GM12874 (cell line): Measurements from ENCODE around the gene PRKCB.

Source experiments
- TF ChIP-seq, protein P1 (sequence below): IDR thresholded peaks from 2 replicates; pipeline ENCODE4 v1.5.1; 2011; ENCODE audit warnings: low read depth, mild to moderate bottlenecking, control low read depth, low read length, moderate library complexity; ENCODE audit not compliant: insufficient read depth

Gene PRKCB

DNA sequence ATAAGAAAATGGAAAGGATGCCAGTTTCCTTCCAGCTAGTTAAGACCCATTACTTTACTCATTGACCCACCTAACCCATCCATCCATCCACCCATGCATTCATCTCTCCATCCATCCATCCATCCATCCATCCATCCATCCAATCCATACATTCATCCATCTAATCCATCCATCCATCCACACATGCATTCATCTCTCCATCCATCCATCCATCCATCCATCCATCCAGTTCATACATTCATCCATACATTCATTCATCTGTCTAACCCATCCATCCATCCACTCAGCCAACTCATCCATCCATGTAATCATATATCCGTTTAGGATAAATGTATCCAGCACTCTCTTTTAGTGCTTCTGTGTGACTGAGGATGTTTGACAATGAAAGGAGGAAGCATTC, 241.5 kb downstream of the PRKCB start:
- TF ChIP-seq, protein P1, sequence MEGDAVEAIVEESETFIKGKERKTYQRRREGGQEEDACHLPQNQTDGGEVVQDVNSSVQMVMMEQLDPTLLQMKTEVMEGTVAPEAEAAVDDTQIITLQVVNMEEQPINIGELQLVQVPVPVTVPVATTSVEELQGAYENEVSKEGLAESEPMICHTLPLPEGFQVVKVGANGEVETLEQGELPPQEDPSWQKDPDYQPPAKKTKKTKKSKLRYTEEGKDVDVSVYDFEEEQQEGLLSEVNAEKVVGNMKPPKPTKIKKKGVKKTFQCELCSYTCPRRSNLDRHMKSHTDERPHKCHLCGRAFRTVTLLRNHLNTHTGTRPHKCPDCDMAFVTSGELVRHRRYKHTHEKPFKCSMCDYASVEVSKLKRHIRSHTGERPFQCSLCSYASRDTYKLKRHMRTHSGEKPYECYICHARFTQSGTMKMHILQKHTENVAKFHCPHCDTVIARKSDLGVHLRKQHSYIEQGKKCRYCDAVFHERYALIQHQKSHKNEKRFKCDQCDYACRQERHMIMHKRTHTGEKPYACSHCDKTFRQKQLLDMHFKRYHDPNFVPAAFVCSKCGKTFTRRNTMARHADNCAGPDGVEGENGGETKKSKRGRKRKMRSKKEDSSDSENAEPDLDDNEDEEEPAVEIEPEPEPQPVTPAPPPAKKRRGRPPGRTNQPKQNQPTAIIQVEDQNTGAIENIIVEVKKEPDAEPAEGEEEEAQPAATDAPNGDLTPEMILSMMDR: no peak

DNA sequence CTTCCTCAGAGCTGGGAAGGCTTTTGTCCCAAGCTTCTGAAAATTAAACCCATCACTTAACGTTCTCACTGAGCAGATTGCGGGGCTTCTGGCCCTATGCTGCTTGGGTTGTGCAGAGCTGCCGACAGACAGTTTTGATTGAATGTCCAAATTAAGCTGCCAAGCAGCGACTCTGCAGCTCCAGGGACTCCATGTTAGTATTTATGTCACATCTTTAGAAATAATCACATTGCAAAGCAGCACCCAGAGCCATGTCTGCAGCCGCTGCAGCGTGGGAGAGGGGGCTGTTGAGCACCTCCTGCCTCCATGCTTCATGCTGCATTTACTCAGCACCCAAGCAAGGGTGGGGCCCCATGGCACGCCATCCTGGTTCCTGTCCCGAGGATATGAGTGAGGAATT, 242.2 kb downstream of the PRKCB start:
- TF ChIP-seq, protein P1: no peak

DNA sequence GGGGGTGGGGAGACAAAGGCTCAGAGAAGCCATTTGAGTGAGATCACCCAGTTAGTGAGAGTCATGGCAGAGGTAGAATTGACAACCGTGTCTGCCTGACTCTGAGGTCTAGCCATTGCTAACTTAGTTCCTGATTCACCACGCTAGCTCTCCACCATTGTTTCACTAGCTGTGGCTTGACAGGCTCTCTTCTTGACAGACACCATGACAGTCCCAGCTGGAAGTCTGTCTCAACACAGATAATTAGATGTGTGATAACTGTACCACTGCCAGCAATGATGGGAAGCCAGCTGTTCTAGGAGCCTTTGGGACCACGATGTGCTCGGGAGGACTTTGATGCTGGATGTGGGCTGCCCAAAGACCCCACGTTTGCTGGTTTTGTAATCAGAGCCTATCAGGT, 249.9 kb downstream of the PRKCB start:
- TF ChIP-seq, protein P1: no peak

DNA sequence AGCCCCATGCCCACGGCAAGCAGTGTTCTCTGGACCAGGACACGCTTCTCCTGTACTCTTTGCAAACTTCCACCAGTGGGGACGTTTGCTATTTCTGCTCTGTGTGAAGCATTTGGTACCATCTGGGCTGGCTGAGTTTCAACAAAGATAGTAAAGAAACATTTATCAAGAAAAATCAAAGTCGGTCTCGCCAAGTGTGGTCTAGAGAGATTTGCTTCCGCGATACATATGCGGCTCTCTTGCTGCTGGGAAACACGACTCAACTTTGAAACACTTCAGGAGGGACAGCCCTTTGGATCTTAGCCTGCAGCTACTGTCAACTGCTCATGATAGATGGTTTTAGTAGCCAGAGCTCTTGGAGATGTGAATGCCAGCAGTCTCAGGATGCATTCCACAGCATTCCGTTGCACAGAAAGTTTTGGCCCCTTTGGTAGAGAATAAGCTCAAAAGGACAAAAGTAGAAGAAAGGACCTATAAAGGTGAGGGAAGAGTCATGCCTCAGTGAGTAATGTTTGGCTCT, 252.2 kb downstream of the PRKCB start:
- TF ChIP-seq, protein P1: no peak

DNA sequence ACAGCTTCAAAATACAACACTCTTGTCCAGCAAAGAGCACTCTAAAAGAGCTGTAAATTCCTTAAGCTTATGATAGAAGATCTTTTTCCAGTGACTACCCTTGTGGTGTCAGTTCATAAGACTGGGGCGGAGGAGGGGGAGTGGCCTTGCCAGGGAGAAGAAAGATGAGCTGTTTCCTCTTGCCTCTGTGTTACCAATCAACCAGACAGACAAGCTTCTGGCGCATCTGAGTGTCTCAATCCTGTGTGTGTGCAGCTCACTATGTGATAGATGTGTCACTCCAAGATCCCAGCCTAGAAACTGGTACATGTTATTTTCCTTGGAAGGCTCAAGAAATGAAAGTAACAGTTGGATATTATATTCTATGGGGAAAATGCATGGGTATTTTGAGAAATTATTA, 253.0 kb downstream of the PRKCB start:
- TF ChIP-seq, protein P1: no peak

DNA sequence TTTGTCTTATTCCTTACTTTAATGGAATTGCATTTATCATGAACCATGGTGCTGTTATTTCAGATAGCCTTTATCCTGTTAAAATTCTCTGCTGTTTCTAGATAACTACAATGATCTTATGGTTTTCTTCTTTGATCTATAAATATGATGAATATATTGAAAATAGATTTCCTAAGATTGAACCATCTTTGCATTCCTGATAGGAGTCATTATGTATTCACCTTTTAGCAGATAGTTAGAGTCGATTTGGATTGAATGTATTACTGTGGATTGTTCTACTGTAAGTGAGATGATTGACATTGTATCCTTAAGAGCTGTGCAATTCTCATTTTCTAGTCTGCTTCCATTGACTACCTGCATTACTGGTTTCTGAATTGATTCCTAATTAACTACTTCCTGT, 255.3 kb downstream of the PRKCB start:
- TF ChIP-seq, protein P1: no peak

DNA sequence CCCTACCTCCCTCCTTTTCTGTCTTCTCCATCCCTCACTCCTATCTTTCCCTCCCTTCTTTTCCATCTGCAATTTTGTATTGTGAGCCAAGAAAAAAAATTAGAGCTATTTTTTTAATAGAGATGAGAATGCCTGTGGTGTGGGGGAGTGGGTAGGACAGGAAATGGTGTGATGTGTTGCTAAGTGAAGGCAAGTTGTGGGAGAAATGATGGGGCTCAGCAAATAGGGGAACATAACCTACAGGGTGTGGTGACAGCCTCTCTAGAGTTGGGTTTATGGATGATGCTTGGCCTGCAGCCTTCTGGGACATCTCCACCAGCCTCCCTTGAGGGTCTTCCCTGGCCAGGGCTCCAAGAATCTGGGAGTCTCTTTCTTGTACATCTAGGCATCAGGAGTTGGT, 257.3 kb downstream of the PRKCB start:
- TF ChIP-seq, protein P1: no peak
